HCT116 (cell line): ENCODE measurements around the gene GMNN. TPM values are rescaled to one million over a fixed set of nuclear protein-coding genes. Genes with fewer than 3 reads are reported as not detected.
A peak's percentile ranks its signal among the peaks of the same experiment; 100 is the strongest.

Source experiments
- ATAC-seq: fragments of 200-7000 bp; cut with Tn5 transposase; 2 replicates; pipeline ENCODE4 v1.9.1; 2020; ENCODE audit warnings: mild to moderate bottlenecking, moderate library complexity
- BruUV-seq: library from RNA; stranded (reverse); fragments of 400-500 nt; replicated peaks from 2 replicates; lab custom pipeline; 2021; lab: Mats Ljungman, UMichigan
- CTCF ChIA-PET: fragments of 300-600 bp; sonication (Branson Sonifier 250); formaldehyde crosslinking; loops from one replicate; lab custom pipeline; 2021; ENCODE audit warnings: antibody characterized with exemption; lab: Charles Lee
- POLR2A ChIA-PET: fragments of 300-600, 350-600 bp; sonication (Branson Sonifier 250); formaldehyde crosslinking; loops from one replicate; lab custom pipeline; 2021; ENCODE audit warnings: antibody characterized with exemption; lab: Charles Lee
- RAD21 ChIA-PET, 2 experiments: fragments of 300-600 bp; sonication (Branson Sonifier 250); formaldehyde crosslinking; loops; one replicate each; lab custom pipeline; 2023; ENCODE audit warnings: low total read pairs in 2 of 2; ENCODE audit not compliant: uncharacterized antibody in 2 of 2, unreplicated experiment in 2 of 2, low non-redundant PET in 1 of 2; lab: Charles Lee
- DNase-seq: peaks from one replicate; pipeline ENCODE4 v3.0.0-alpha.2; 2010; ENCODE audit warnings: low read depth, low spot score
- H2AFZ ChIP-seq: fragments of 200-600 bp; shearing (Covaris generic), sonication (generic); 2 replicates; pipeline ENCODE4 v1.6.1; 2017; ENCODE audit warnings: low read depth, mixed run types, mixed read lengths, antibody characterized with exemption, low read length; ENCODE audit not compliant: poor library complexity, severe bottlenecking
- H3K27ac ChIP-seq: 2 replicates; pipeline ENCODE4 v1.5.1; 2012; ENCODE audit warnings: low read depth, low read length
- H3K27me3 ChIP-seq: fragments of 200-600 bp; sonication (generic); 2 replicates; pipeline ENCODE4 v1.6.1; 2016; ENCODE audit warnings: mixed run types, low read length, mixed read lengths; ENCODE audit not compliant: insufficient read depth
- H3K36me3 ChIP-seq, 2 experiments: fragments of 200-500 bp in 1 of 2; fragments of 200-600 bp in 1 of 2; sonication (Bioruptor generic) in 1 of 2; sonication (generic) in 1 of 2; 2 replicates each; pipeline versions ENCODE4 v1.5.1 to v1.6.1; 2014 to 2016; ENCODE audit warnings: low read length in 2 of 2, inconsistent platforms in 1 of 2, mixed read lengths in 1 of 2, mixed run types in 1 of 2; ENCODE audit not compliant: insufficient read depth in 2 of 2, control insufficient read depth in 1 of 2
- H3K4me1 ChIP-seq, 2 experiments: fragments of 200-600 bp in 1 of 2; sonication (generic) in 1 of 2; 2 replicates each; pipeline versions ENCODE4 v1.5.1 to v1.6.1; 2012 to 2017; ENCODE audit warnings: low read length in 2 of 2, inconsistent platforms in 1 of 2, mild to moderate bottlenecking in 1 of 2, mixed read lengths in 1 of 2, mixed run types in 1 of 2, moderate library complexity in 1 of 2; ENCODE audit not compliant: insufficient read depth in 2 of 2, control insufficient read depth in 1 of 2
- H3K4me2 ChIP-seq: fragments of 200-600 bp; sonication (generic); 2 replicates; pipeline ENCODE4 v1.6.1; 2017; ENCODE audit warnings: mixed run types, low read length, mixed read lengths
- H3K4me3 ChIP-seq, 2 experiments: fragments of 200-600 bp in 1 of 2; sonication (generic) in 1 of 2; replicated peaks in 1 of 2; 2 replicates each; pipeline ENCODE4 v1.5.1; 2011 to 2016; ENCODE audit warnings: low read length in 2 of 2, control low read depth in 1 of 2, low read depth in 1 of 2, mild to moderate bottlenecking in 1 of 2, mixed read lengths in 1 of 2, mixed run types in 1 of 2
- H3K79me2 ChIP-seq: fragments of 200-600 bp; sonication (generic); 2 replicates; pipeline ENCODE4 v1.6.1; 2017; ENCODE audit warnings: mild to moderate bottlenecking, mixed run types, low read length, moderate library complexity, mixed read lengths; ENCODE audit not compliant: insufficient read depth
- H3K9ac ChIP-seq: fragments of 200-600 bp; sonication (generic); 2 replicates; pipeline ENCODE4 v1.6.1; 2016; ENCODE audit warnings: low read length, mixed read lengths
- H3K9me2 ChIP-seq: fragments of 200-600 bp; sonication (generic), shearing (Covaris generic); 2 replicates; pipeline ENCODE4 v1.6.1; 2017; ENCODE audit warnings: mixed run types, mild to moderate bottlenecking, moderate library complexity; ENCODE audit not compliant: insufficient read depth
- H3K9me3 ChIP-seq, 2 experiments: fragments of 200-500 bp in 1 of 2; fragments of 200-600 bp in 1 of 2; sonication (Bioruptor generic) in 1 of 2; sonication (generic) in 1 of 2; 2 replicates each; pipeline ENCODE4 v1.6.1; 2014 to 2017; ENCODE audit warnings: low read length in 2 of 2, mixed read lengths in 2 of 2, inconsistent platforms in 1 of 2, low read depth in 1 of 2, mild to moderate bottlenecking in 1 of 2, mixed run types in 1 of 2, moderate library complexity in 1 of 2; ENCODE audit not compliant: control insufficient read depth in 1 of 2, insufficient read depth in 1 of 2
- H4K20me1 ChIP-seq: fragments of 200-600 bp; sonication (generic), shearing (Covaris generic); 2 replicates; pipeline ENCODE4 v1.6.1; 2017; ENCODE audit warnings: mixed run types, mild to moderate bottlenecking, moderate library complexity; ENCODE audit not compliant: insufficient read depth
- EGR1 ChIP-seq: IDR thresholded peaks from 2 replicates; pipeline ENCODE4 v1.6.1; 2012; ENCODE audit warnings: low read depth
- EZH2phosphoT487 ChIP-seq: fragments of 200-600 bp; IDR thresholded peaks from 2 replicates; pipeline ENCODE4 v1.6.1; 2018; ENCODE audit warnings: antibody characterized with exemption, borderline replicate concordance
- RAD21 ChIP-seq: IDR thresholded peaks from 2 replicates; pipeline ENCODE4 v1.6.1; 2012; ENCODE audit warnings: low read depth, mild to moderate bottlenecking
- SIN3A ChIP-seq: IDR thresholded peaks from 2 replicates; pipeline ENCODE4 v1.6.1; 2012; ENCODE audit warnings: low read depth
- ZNF274 ChIP-seq: fragments of 200-500 bp; sonication (Bioruptor generic); IDR thresholded peaks from 2 replicates; pipeline ENCODE4 v1.6.1; 2014; ENCODE audit warnings: mild to moderate bottlenecking, low read depth, low read length, inconsistent platforms
- intact Hi-C: fragments of 100-400 bp; cut with micrococcal nuclease; formaldehyde crosslinking; loops from 2 replicates; pipeline ENCODE4 v1.10.0; 2022
- total RNA-seq: library from RNA; stranded (reverse); gene quantifications from one replicate; pipeline ENCODE4 v1.2.1, GENCODE V29; 2021; ENCODE audit not compliant: unreplicated experiment
- TF ChIP-seq, protein P1 (sequence below): IDR thresholded peaks from 2 replicates; pipeline ENCODE4 v1.6.1; 2012
- TF ChIP-seq, protein P2 (sequence below), 3 experiments: fragments of 200-600 bp in 1 of 3; sonication (generic) in 1 of 3; IDR thresholded peaks in 2 of 3; conservative IDR thresholded peaks in 1 of 3; 2 replicates each; pipeline ENCODE4 v1.5.1; 2012 to 2017; ENCODE audit warnings: low read depth in 2 of 3, low read length in 2 of 3, antibody characterized with exemption in 1 of 3, borderline replicate concordance in 1 of 3, control low read depth in 1 of 3, mild to moderate bottlenecking in 1 of 3, mixed read lengths in 1 of 3, mixed run types in 1 of 3, moderate library complexity in 1 of 3; ENCODE audit not compliant: insufficient read depth in 1 of 3

The GMNN gene
- total RNA-seq, 1 experiment from 2014 or later = 54.9 TPM

DNA sequence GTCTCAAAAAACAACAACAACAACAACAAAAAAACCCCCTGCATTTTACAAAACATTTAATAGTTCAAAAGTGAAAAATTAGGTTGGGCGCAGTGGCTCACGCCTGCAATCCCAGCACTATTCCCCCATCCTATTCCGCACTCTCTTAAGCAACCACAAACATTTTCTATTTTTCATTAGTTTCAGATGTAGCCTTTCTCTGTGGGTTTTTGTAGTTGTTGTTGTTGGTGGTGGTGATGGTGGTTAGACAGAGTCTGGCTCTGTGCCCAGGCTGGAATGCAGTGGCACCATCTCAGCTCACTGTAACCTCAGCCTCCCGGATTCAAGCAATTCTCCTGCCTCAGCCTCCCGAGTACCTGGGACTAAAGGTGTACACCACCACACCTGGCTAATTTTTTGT, 6.4 kb upstream of the GMNN start:
- Histone ChIP-seq H2AFZ (no peak overlapping the region), H3K27me3 (no peaks in the 10 kb centered on the region), H3K27ac (no peak overlapping the region), H3K4me1 (0 out of 4 replicates have a peak, but pooled peaks cover 0 to 2% of the 10 kb centered on the region in 2 experiments), H3K9me3 (no peaks in the 10 kb centered on the region), H3K9me2 (no peaks in the 10 kb centered on the region), H3K9ac (no peak overlapping the region), H3K4me2 (no peak overlapping the region), H3K4me3 (no peak overlapping the region), H4K20me1 (no peaks in the 10 kb centered on the region), H3K79me2 (no peaks in the 10 kb centered on the region), H3K36me3 (no peaks in the 10 kb centered on the region)
- no TSS peak for BruUV-seq
- TF ChIP-seq, protein P1, sequence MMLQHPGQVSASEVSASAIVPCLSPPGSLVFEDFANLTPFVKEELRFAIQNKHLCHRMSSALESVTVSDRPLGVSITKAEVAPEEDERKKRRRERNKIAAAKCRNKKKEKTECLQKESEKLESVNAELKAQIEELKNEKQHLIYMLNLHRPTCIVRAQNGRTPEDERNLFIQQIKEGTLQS = no peak
- TF ChIP-seq, protein P2, sequence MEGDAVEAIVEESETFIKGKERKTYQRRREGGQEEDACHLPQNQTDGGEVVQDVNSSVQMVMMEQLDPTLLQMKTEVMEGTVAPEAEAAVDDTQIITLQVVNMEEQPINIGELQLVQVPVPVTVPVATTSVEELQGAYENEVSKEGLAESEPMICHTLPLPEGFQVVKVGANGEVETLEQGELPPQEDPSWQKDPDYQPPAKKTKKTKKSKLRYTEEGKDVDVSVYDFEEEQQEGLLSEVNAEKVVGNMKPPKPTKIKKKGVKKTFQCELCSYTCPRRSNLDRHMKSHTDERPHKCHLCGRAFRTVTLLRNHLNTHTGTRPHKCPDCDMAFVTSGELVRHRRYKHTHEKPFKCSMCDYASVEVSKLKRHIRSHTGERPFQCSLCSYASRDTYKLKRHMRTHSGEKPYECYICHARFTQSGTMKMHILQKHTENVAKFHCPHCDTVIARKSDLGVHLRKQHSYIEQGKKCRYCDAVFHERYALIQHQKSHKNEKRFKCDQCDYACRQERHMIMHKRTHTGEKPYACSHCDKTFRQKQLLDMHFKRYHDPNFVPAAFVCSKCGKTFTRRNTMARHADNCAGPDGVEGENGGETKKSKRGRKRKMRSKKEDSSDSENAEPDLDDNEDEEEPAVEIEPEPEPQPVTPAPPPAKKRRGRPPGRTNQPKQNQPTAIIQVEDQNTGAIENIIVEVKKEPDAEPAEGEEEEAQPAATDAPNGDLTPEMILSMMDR (IDR thresholded peaks at IDR 0.05 in 2 of 3, conservative IDR thresholded peaks at IDR 0.05 in 1 of 3; ENCODE audit: borderline replicate concordance in 1 of 3, insufficient read depth in 1 of 3, low read depth in 2 of 3, low read length in 2 of 3) = no peak
- no peak for ATAC-seq
- ChIA-PET RAD21 (no interaction called here), POLR2A (no interaction called here), CTCF (interaction anchor here (0.6 kb wide), 1 partner anchor 187 kb away, joined by 5 read pairs; no protein-coding TSS in a partner anchor)
- DNase-seq = no peak
- intact Hi-C loops = loop anchor here (5.0 kb wide), 2 partner anchors 46 to 336 kb away; no protein-coding TSS in a partner anchor

- Histone ChIP-seq H3K9ac (peak overlapping the region; percentile 100), H3K27me3 (no peaks in the 10 kb centered on the region), H3K79me2 (peaks cover 54% of the 10 kb centered on the region), H3K27ac (peak overlapping the region; percentile 93), H3K36me3 (peaks cover 14 to 23% of the 10 kb centered on the region in 2 experiments; a peak in 3 of 4 replicates), H3K4me3 (peak overlapping the region; percentile 80 to 98), H3K4me1 (peaks cover 6 to 19% of the 10 kb centered on the region in 2 experiments; a peak in 3 of 4 replicates), H4K20me1 (peaks cover 14% of the 10 kb centered on the region; the same call in 1 of the 2 replicates), H3K4me2 (peak overlapping the region; percentile 94), H3K9me2 (no peaks in the 10 kb centered on the region), H3K9me3 (no peaks in the 10 kb centered on the region)
- POLR2A ChIA-PET = interaction anchor here (1.6 kb wide), 1 partner anchor 57 kb away, joined by 4 read pairs; the partner anchor contains the start of gene C6orf62
- BruUV-seq = TSS peak; percentile 49
- no peak for DNase-seq
- CTCF ChIA-PET = no interaction called here
- TF ChIP-seq RAD21 = no peak
- TF ChIP-seq EGR1 = no peak
- TF ChIP-seq ZNF274 = no peak
- TF ChIP-seq EZH2phosphoT487 = no peak
- TF ChIP-seq, protein P2 (IDR thresholded peaks at IDR 0.05 in 2 of 3, conservative IDR thresholded peaks at IDR 0.05 in 1 of 3; ENCODE audit: borderline replicate concordance in 1 of 3, insufficient read depth in 1 of 3, low read depth in 2 of 3, low read length in 2 of 3) = no peak
- no peak for TF ChIP-seq SIN3A
- TF ChIP-seq, all 23 proteins: peak for 0
- intact Hi-C loops = loop anchor here (10.0 kb wide), 1 partner anchor 371 kb away; the partner anchor contains the start of gene MRS2
- H2AFZ ChIP-seq = no peak overlapping the region
- RAD21 ChIA-PET = no interaction called here
- peak; percentile 22 for ATAC-seq
These were observed 852 bp downstream of the GMNN start for GRCh38 chr6:24775520-24776058.
